ENCODE results near the gene EMID1. TPM values are rescaled to one million over a fixed set of nuclear protein-coding genes. Genes with fewer than 3 reads are reported as not detected.

Gene EMID1
- under 0.01 and 0.21 TPM in 2 replicates for total RNA-seq

GRCh38 chr22:29205594-29206371, at the start of gene EMID1:
EMID1 (plus strand) TSS chr22:29205896; CDS start chr22:29206039, 143 bp downstream.

GRCh38 chr22:29267858-29268510, 62.3 kb downstream of the EMID1 start, which contains the start of the genes EWSR1 and RHBDD3:
EWSR1 (plus strand) TSS chr22:29268268; CDS start chr22:29268337, 69 bp downstream.
RHBDD3 (minus strand) TSS chr22:29267981; CDS start chr22:29265626, 2,355 bp downstream.

GRCh38 chr22:29306175-29306834, 100.6 kb downstream of the EMID1 start, which contains the start of gene GAS2L1:
GAS2L1 (plus strand) TSS chr22:29306650; CDS start chr22:29308106, 1,456 bp downstream.

Other genes with a start within 250 kb of the EMID1 start
- gene C22orf31, start 144.1 kb upstream of the EMID1 start, total RNA-seq, result not detected in 2 replicates
- 8.2 and 20.1 TPM in 2 replicates for gene KREMEN1, start 132.9 kb upstream of the EMID1 start, total RNA-seq
- gene RHBDD3, start 62.1 kb downstream of the EMID1 start, total RNA-seq, result 22.2 and 24.1 TPM in 2 replicates
- gene EWSR1, start 62.4 kb downstream of the EMID1 start, total RNA-seq, result 91.9 and 110 TPM in 2 replicates
- gene GAS2L1, start 100.8 kb downstream of the EMID1 start, total RNA-seq, result 6.2 and 19.4 TPM in 2 replicates
- 0.21 TPM in 1 of 2 replicates, not detected in the other for gene RASL10A, start 109.8 kb downstream of the EMID1 start, total RNA-seq
- 43.4 and 90.3 TPM in 2 replicates for gene AP1B1, start 182.7 kb downstream of the EMID1 start, total RNA-seq
- not detected in 2 replicates for gene RFPL1, start 232.7 kb downstream of the EMID1 start, total RNA-seq

Data from nasal cavity respiratory epithelium epithelial cell of viscerocranial mucosa (primary cell).